ENCODE measurements around the gene C1orf50.
"Not testable (repeated sequence)": the region's sequence is repeated elsewhere in the genome, so short reads cannot be mapped to it uniquely, and the experiment has no call there.

C1orf50 gene

DNA sequence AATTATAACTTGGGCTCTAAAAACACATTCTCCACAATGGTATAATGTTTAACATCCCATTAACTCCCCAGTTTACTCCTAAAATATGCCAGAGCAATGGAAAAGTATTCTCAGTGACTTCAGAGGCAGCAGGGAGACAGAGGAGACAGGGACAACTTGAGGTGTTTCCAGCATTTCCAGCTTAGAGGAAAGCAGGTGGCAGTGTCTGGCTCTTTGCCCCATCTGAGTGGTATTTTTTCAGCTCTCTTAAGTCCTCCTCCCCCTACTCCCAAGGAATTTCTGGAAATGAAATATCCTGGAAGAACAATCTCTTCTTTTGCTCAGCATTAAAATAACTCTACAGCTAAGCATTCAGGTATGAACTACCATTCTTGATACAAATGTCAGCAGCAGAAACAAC, 39.1 kb downstream of the C1orf50 start:
- no peak for FAIRE-seq

DNA sequence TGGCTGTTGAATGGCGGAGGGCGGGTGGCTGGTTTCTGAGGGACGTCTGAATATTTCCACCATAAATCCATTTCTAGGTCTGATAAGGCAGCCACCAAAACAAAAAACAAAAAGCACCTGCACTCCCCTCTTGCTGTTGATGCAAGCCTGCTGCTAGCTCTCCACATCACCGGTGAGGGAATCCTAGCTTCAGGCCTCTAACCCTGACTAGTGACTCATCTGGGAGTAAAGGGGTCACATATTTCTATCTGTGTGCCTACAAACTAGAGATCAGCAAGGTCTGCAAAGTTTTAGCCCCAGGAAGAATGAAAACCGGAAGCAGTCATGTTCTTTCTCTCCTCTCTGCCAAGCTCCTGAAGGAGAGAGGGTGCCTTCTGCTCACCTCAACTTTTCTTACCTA, 39.5 kb downstream of the C1orf50 start:
- FAIRE-seq, result no peak

- no peak for FAIRE-seq
Measured at GRCh38 chr1:42807056-42807668, 40.1 kb downstream of the C1orf50 start.

- FAIRE-seq, result not testable (repeated sequence)
Measured at GRCh38 chr1:42814815-42815214, 47.8 kb downstream of the C1orf50 start.

- FAIRE-seq, result no peak
Measured at GRCh38 chr1:42815941-42816584, 49.0 kb downstream of the C1orf50 start.

DNA sequence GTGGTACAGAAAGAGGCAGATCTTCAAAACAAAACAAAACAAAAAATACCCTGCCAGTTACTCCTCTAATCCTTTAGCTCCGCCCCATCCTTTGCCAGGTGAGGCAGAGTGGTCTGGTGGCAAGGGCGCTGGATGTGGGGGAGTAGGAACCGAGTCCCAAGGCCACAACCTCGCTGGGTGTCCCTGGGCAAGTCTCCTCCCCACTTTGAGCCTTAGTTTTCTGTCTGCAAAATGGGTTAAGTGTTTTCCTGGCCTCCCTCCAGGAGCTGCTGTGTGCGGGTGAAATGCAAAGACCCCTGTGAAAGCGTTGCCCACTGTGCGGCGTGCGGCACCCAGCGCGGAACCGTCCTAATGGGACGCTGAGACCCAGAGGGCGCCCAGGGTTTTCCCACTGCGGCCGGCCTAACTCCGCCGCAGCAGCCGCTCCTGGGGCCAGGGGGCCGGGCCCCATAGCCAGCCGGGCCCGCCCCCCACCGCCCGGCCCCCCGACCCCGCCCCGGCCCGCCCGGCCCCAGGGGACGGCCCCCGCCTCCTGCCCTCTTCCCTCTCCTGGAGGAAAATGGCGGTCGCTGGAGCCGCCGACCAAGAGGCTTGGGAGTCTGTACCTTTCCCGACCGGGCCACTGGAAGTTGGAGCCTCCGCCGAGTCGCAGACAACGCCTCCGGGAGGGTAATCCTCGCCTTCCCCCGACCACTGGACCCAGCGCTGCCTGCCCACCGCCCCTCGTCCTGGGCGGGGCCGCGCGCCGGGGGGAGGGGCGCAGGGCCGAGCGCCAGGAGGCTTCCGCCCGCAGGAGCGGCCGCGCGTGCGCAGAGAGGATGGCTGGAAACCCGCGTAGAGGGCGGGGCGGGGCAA, 49.8 kb downstream of the C1orf50 start, which contains the start of the genes ERMAP and SVBP:
ERMAP (plus strand) TSS at position 538 of the 855 bp plus-strand sequence. CDS start 13,327 bp downstream, outside the sequence.
SVBP (minus strand) TSS at position 813 of the 855 bp plus-strand sequence. CDS start 853 bp downstream, outside the sequence.
- no peak for FAIRE-seq

DNA sequence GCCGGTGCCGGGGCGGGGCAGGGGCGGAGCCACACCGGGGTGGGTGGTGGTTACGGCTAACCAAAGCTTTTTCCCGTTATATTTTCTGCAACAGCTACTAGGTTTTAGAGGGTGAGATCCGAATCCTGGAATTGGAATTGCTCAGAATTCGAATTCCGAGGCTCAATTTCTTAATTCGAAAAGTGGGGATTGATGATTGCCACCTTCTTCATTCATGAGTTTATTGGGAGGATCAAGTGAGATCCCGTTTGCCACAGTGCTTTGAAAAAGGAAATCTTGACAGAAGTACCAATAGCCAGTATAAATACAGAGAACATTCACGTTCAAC, 50.4 kb downstream of the C1orf50 start:
- no peak for FAIRE-seq

DNA sequence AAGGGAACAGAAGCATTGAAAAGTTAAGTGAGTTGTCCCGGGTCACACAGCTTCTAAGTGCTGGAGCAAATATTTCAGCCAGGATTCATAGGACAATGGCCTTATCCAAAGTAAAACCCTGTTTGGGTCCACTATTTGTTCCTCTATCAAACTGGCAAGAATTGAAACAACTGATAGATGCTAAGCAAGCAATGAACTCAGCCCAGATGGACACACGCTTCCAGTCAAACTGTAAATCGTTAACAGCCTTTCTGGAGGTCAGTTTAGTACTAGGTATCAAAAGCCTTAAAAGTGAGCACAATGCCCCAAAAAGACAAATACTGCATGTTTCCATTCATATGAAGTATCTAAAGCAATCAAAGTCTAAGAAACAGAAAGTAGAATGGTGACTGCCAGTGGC, 50.9 kb downstream of the C1orf50 start:
- no peak for FAIRE-seq

- FAIRE-seq, result no peak
Measured at GRCh38 chr1:42820813-42821212, 53.8 kb downstream of the C1orf50 start.

DNA sequence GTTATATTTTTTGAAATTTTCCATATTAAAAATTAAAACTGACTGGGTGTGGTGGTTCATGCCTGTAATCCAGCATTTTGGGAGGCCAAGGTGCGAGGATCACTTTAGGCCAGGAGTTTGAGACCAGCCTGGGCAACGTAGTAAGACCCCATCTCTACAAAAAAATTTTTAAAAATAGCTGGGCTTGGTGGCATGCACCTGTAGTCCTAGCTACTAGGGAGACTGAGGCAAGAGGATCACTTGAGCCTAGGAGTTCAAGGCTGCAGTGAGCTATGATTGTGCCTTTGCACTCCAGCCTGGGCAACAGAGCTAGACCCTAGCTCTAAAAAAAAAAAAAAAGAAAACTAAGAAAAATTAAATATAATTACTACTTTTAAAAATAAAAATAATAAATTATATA, 54.6 kb downstream of the C1orf50 start:
- FAIRE-seq, result peak; percentile 81

- FAIRE-seq, result no peak
Measured at GRCh38 chr1:42822800-42823392, 55.8 kb downstream of the C1orf50 start.

DNA sequence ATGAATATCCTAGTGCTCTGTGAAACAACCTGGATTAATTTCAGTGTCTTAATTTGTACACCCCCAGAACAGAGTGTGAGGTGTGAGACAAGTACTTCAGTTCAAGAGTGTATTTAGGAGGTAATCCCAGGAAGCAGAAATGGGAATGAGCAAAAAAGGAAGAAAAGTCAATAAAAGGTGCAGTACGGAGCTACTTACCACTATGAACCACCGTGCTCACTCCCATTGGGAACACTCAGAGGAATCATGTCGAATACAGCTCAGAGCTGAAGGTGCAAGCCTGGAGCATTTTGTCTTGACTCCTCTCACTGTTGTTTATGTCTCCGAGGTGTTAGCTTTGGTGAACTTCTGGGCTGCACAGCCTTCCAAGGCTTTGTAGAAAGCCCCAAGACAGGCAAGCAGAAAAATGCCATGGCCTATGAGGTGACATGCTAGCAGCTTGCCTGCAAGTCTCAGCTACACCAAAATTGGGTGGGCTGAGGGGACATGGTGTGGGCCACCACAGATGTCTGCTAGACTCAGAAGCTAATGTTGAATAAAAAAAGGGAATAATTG, 57.5 kb downstream of the C1orf50 start:
- FAIRE-seq, result no peak

DNA sequence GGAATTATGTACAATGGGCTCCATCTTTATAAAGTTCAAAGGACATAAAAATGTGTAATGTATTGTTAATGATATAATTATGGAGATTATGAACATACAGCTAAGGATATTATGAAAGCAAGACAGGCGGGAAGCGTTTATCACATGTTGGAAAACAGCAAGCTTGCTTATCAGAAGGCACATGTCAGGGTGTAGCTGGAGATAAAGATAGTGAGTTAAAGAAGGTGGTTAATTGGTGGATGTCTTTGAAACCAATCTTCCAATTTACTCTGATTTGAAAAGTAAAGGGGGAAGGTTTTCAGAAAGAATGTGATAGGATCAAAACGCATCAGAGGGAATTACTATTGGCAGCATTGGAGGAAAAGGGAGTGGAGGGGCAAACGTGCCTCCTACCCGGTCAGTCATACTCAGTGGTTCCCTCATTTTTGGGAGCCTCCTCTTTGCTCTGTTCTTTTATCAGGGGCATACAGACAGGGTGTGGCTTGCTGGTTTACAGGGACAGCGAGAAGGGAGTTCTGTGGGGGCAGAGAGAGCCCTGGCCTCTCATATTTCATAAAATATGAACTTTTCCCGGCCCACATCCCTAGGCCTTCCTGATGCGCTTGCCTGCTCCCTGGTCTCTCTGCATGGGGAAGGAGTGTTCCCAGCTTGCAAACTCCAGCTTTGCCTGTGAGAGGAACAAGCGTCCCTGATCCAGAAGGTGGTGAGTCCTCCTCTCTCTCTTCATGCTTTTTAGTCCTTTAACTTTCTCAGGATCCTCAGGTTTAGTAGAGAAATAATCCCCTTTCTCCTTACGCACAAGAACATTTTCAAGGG, 58.2 kb downstream of the C1orf50 start:
- FAIRE-seq, result no peak
